ENCODE data around the gene WEE2.

The WEE2 gene

GRCh38 chr7:141710301-141710700, 2.1 kb downstream of the WEE2 start:
- TF ChIP-seq MYC (IDR thresholded peaks at IDR 0.05; ENCODE audit: low read depth, low read length), result no peak
- H3K4me3 ChIP-seq (ENCODE audit: low read depth, low read length), result no peak overlapping the region
- no peak for DNase-seq (ENCODE audit: low read depth)

- no peak overlapping the region for H3K4me3 ChIP-seq (ENCODE audit: low read depth, low read length)
- DNase-seq (ENCODE audit: low read depth), result no peak
- TF ChIP-seq, protein P1, sequence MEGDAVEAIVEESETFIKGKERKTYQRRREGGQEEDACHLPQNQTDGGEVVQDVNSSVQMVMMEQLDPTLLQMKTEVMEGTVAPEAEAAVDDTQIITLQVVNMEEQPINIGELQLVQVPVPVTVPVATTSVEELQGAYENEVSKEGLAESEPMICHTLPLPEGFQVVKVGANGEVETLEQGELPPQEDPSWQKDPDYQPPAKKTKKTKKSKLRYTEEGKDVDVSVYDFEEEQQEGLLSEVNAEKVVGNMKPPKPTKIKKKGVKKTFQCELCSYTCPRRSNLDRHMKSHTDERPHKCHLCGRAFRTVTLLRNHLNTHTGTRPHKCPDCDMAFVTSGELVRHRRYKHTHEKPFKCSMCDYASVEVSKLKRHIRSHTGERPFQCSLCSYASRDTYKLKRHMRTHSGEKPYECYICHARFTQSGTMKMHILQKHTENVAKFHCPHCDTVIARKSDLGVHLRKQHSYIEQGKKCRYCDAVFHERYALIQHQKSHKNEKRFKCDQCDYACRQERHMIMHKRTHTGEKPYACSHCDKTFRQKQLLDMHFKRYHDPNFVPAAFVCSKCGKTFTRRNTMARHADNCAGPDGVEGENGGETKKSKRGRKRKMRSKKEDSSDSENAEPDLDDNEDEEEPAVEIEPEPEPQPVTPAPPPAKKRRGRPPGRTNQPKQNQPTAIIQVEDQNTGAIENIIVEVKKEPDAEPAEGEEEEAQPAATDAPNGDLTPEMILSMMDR (IDR thresholded peaks at IDR 0.05; ENCODE audit: low read depth, low read length), result no peak
- no peak for TF ChIP-seq POLR2A (IDR thresholded peaks at IDR 0.05; ENCODE audit: extremely low read depth, insufficient read length)
- TF ChIP-seq MYC (IDR thresholded peaks at IDR 0.05; ENCODE audit: low read depth, low read length), result no peak
- TF ChIP-seq MAX (IDR thresholded peaks at IDR 0.05; ENCODE audit: low read depth, low read length), result no peak
Observed at GRCh38 chr7:141712603-141713255, 4.6 kb downstream of the WEE2 start.

DNA sequence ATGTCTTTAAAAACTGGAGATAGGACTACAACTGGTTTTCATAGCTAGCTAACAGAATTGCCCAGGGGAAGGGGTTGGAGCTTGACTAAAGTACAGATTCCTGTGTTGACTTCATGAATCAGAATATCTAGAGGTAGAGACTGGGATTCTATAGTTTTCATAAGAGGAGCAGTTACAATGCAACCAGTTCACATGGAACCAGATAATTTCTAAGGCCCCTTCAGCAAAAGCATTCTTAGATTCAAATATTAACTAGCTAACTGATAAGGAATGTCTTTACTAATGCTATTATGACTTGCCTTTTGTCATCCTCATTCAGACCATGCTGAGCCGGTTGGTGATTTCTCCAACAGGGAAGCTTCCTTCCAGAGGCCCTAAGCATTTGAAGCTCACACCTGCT, 5.7 kb downstream of the WEE2 start:
- no peak for TF ChIP-seq POLR2A (IDR thresholded peaks at IDR 0.05; ENCODE audit: extremely low read depth, insufficient read length)
- no peak for TF ChIP-seq MYC (IDR thresholded peaks at IDR 0.05; ENCODE audit: low read depth, low read length)
- TF ChIP-seq, protein P1 (IDR thresholded peaks at IDR 0.05; ENCODE audit: low read depth, low read length), result no peak
- DNase-seq (ENCODE audit: low read depth), result no peak
- no peak overlapping the region for H3K4me3 ChIP-seq (ENCODE audit: low read depth, low read length)

DNA sequence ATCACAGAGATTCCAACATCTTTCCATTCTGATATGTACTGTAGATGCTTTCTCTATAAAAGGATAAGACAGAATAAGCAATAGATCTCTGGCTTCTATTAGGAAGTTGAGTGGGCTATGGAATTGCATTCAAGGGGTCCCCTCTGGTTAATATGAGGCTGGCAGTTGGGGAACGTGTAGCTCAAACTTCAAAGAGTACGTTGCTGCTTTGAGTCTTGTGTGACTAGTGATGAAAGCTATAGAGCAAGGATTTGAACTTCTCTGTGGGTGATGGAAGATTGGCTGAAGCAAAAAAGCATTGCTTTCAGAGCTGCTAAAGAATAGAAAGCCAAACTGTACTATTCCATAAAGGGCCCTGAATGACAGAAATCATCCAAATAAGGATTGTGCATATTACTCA, 6.4 kb downstream of the WEE2 start:
- no peak overlapping the region for H3K4me3 ChIP-seq (ENCODE audit: low read depth, low read length)
- no peak for DNase-seq (ENCODE audit: low read depth)
- no peak for TF ChIP-seq MYC (IDR thresholded peaks at IDR 0.05; ENCODE audit: low read depth, low read length)
- TF ChIP-seq MAX (IDR thresholded peaks at IDR 0.05; ENCODE audit: low read depth, low read length), result no peak
- TF ChIP-seq, protein P1 (IDR thresholded peaks at IDR 0.05; ENCODE audit: low read depth, low read length), result no peak
- TF ChIP-seq POLR2A (IDR thresholded peaks at IDR 0.05; ENCODE audit: extremely low read depth, insufficient read length), result no peak

DNA sequence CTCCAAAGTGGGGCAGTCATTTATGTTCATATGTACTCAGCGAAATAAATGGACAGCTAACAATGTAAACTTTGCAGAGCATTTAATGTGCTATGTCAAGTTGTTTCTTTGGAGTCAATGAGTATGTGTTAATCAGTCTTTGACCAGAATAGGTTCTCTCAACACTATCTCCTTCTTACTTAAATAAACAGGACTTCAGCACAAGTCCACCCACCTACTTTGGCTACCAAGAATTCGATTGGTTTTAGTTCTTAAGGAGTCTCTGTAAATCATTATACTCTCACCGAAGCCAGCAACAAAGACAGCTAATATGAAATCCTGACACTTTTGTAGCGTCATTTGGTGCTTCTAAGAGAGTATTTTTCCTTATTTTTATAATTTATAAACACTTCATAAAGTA, 6.9 kb downstream of the WEE2 start:
- no peak overlapping the region for H3K4me3 ChIP-seq (ENCODE audit: low read depth, low read length)
- no peak for TF ChIP-seq MYC (IDR thresholded peaks at IDR 0.05; ENCODE audit: low read depth, low read length)
- TF ChIP-seq, protein P1 (IDR thresholded peaks at IDR 0.05; ENCODE audit: low read depth, low read length), result no peak
- no peak for TF ChIP-seq POLR2A (IDR thresholded peaks at IDR 0.05; ENCODE audit: extremely low read depth, insufficient read length)
- TF ChIP-seq MAX (IDR thresholded peaks at IDR 0.05; ENCODE audit: low read depth, low read length), result no peak
- no peak for DNase-seq (ENCODE audit: low read depth)

GRCh38 chr7:141715794-141716689, 7.9 kb downstream of the WEE2 start:
- no peak overlapping the region for H3K4me3 ChIP-seq (ENCODE audit: low read depth, low read length)
- TF ChIP-seq MYC (IDR thresholded peaks at IDR 0.05; ENCODE audit: low read depth, low read length), result no peak
- TF ChIP-seq POLR2A (IDR thresholded peaks at IDR 0.05; ENCODE audit: extremely low read depth, insufficient read length), result no peak
- TF ChIP-seq, protein P1 (IDR thresholded peaks at IDR 0.05; ENCODE audit: low read depth, low read length), result no peak
- TF ChIP-seq MAX (IDR thresholded peaks at IDR 0.05; ENCODE audit: low read depth, low read length), result no peak
- DNase-seq (ENCODE audit: low read depth), result no peak

All from NB4 (cell line).